GM23248 (cell line): ENCODE data around the gene FBXO9. TPM values are rescaled to one million over a fixed set of nuclear protein-coding genes. Genes with fewer than 3 reads are reported as not detected.
A peak's percentile ranks its signal among the peaks of the same experiment; 100 is the strongest.

Experiments used
- DNase-seq: peaks from one replicate; pipeline ENCODE4 v3.0.0-alpha.2; 2015
- H2AFZ ChIP-seq: fragments of 200-600 bp; sonication (generic); 2 replicates; pipeline ENCODE4 v1.6.1; 2016; ENCODE audit warnings: antibody characterized with exemption
- H3F3A ChIP-seq: fragments of 200-600 bp; sonication (generic); 2 replicates; pipeline ENCODE4 v1.6.1; 2016; ENCODE audit warnings: mild to moderate bottlenecking, antibody characterized with exemption, mixed run types; ENCODE audit not compliant: insufficient read depth
- H3K27ac ChIP-seq: fragments of 200-600 bp; sonication (generic); 2 replicates; pipeline ENCODE4 v1.5.1; 2016; ENCODE audit warnings: mild to moderate bottlenecking
- H3K27me3 ChIP-seq: fragments of 200-600 bp; sonication (generic); replicated peaks from 2 replicates; pipeline ENCODE4 v1.6.1; 2016; ENCODE audit warnings: mild to moderate bottlenecking; ENCODE audit not compliant: insufficient read depth
- H3K36me3 ChIP-seq: fragments of 200-600 bp; sonication (generic); 2 replicates; pipeline ENCODE4 v1.6.1; 2016; ENCODE audit warnings: low read depth, mild to moderate bottlenecking
- H3K4me1 ChIP-seq: fragments of 200-600 bp; sonication (generic); 2 replicates; pipeline ENCODE4 v1.6.1; 2016; ENCODE audit warnings: mild to moderate bottlenecking; ENCODE audit not compliant: insufficient read depth
- H3K4me2 ChIP-seq: fragments of 200-600 bp; sonication (generic); one replicate; pipeline ENCODE4 v1.6.1; 2016; ENCODE audit warnings: mild to moderate bottlenecking; ENCODE audit not compliant: unreplicated experiment
- H3K4me3 ChIP-seq: fragments of 200-600 bp; sonication (generic); 2 replicates; pipeline ENCODE4 v1.5.1; 2016; ENCODE audit warnings: mild to moderate bottlenecking
- H3K79me2 ChIP-seq: fragments of 200-600 bp; sonication (generic); 2 replicates; pipeline ENCODE4 v1.6.1; 2016; ENCODE audit warnings: mild to moderate bottlenecking; ENCODE audit not compliant: insufficient read depth
- H3K9ac ChIP-seq: fragments of 200-600 bp; sonication (generic); 2 replicates; pipeline ENCODE4 v1.6.1; 2016; ENCODE audit warnings: mild to moderate bottlenecking
- H3K9me2 ChIP-seq: fragments of 200-600 bp; sonication (generic); 2 replicates; pipeline ENCODE4 v1.6.1; 2016; ENCODE audit warnings: mixed run types, mild to moderate bottlenecking, moderate library complexity; ENCODE audit not compliant: insufficient read depth
- H3K9me3 ChIP-seq: fragments of 200-600 bp; sonication (generic); one replicate; pipeline ENCODE4 v1.6.1; 2017; ENCODE audit warnings: low read depth
- H4K20me1 ChIP-seq: fragments of 200-600 bp; sonication (generic); 2 replicates; pipeline ENCODE4 v1.6.0; 2016; ENCODE audit not compliant: insufficient read depth
- EZH2 ChIP-seq: fragments of 200-600 bp; sonication (generic); IDR thresholded peaks from 2 replicates; pipeline ENCODE4 v1.6.1; 2018; ENCODE audit warnings: antibody characterized with exemption, mild to moderate bottlenecking; ENCODE audit not compliant: insufficient read depth, poor library complexity, severe bottlenecking
- EZH2phosphoT487 ChIP-seq: fragments of 200-600 bp; sonication (generic); IDR thresholded peaks from 2 replicates; pipeline ENCODE4 v1.6.1; 2018; ENCODE audit warnings: antibody characterized with exemption, moderate library complexity, mild to moderate bottlenecking, low read depth; ENCODE audit not compliant: insufficient read depth
- WGBS, 2 experiments: methylation state at CpG; one replicate each; pipeline ENCODE4 v1.1.6; 2015 to 2017; ENCODE audit warnings: low lambda C conversion rate in 2 of 2, low coverage in 1 of 2; ENCODE audit errors: missing lambda C conversion rate in 2 of 2; 5-methylcytosine and 5-hydroxymethylcytosine counted together
- in situ Hi-C: fragments of 300-500 bp; cut with MboI; formaldehyde crosslinking; loops from 2 replicates; pipeline ENCODE4 v1.15.0; 2020
- polyA plus RNA-seq: library from polyadenylated mRNA; unstranded; fragments of >200 nt; fragmentation: Nextera tagmentation; extraction: Ambion mirVana; gene quantifications from 2 replicates; pipeline ENCODE4 v1.2.1, GENCODE V29; 2016
- total RNA-seq: library from RNA; depleted of rRNA; stranded (reverse); fragments of >200 nt; shearing (Covaris generic); gene quantifications from 2 replicates; pipeline ENCODE4 v1.2.3, GENCODE V29; 2014

FBXO9 gene
- total and polyA plus RNA-seq, 2 experiments from 2014 or later, result 56.5 to 59.6 TPM

GRCh38 chr6:53090576-53090975, 25.4 kb downstream of the FBXO9 start:
- Histone ChIP-seq H3K9ac (no peak overlapping the region), H3K79me2 (peaks cover 6% of the 10 kb centered on the region; the same call in 1 of the 2 replicates), H3K27ac (peak overlapping the region; percentile 31; the same call in 1 of the 2 replicates), H3K4me3 (no peak overlapping the region), H3K36me3 (peaks cover 56% of the 10 kb centered on the region), H3K9me2 (no peaks in the 10 kb centered on the region), H3K4me2 (no peak overlapping the region), H2AFZ (no peak overlapping the region), H3F3A (peaks cover 14% of the 10 kb centered on the region; the same call in 1 of the 2 replicates), H3K27me3 (no peaks in the 10 kb centered on the region), H3K4me1 (peaks cover 13% of the 10 kb centered on the region), H4K20me1 (no peaks in the 10 kb centered on the region), H3K9me3 (no peaks in the 10 kb centered on the region)
- WGBS, 2 experiments, result 44 to 65% methylated on average over 2 of the region's 2 CpGs
- DNase-seq, result peak; percentile 81
- in situ Hi-C loops, result no loop called here
- TF ChIP-seq EZH2 (no peak), EZH2phosphoT487 (no peak)

GRCh38 chr6:53095270-53095669, 30.1 kb downstream of the FBXO9 start:
- no peak overlapping the region for H2AFZ ChIP-seq
- H3K9me3 ChIP-seq, result no peaks in the 10 kb centered on the region
- 95 to 97% methylated on average over 3 of the region's 3 CpGs for WGBS, 2 experiments
- H3K27me3 ChIP-seq, result no peaks in the 10 kb centered on the region
- H3K4me1 ChIP-seq, result peaks cover 25% of the 10 kb centered on the region
- no peak for DNase-seq
- H3K4me2 ChIP-seq, result no peak overlapping the region
- H3K9me2 ChIP-seq, result no peaks in the 10 kb centered on the region
- TF ChIP-seq EZH2 (no peak), EZH2phosphoT487 (no peak)
- in situ Hi-C loops, result no loop called here
- no peak overlapping the region for H3K9ac ChIP-seq
- H3K4me3 ChIP-seq, result no peak overlapping the region
- H4K20me1 ChIP-seq, result no peaks in the 10 kb centered on the region
- H3K79me2 ChIP-seq, result peaks cover 6% of the 10 kb centered on the region; the same call in 1 of the 2 replicates
- H3F3A ChIP-seq, result peaks cover 25% of the 10 kb centered on the region; the same call in 1 of the 2 replicates
- no peak overlapping the region for H3K27ac ChIP-seq
- H3K36me3 ChIP-seq, result peaks cover 71% of the 10 kb centered on the region

GRCh38 chr6:53095716-53096115, 30.5 kb downstream of the FBXO9 start:
- H3K9me3 ChIP-seq, result no peaks in the 10 kb centered on the region
- H4K20me1 ChIP-seq, result no peaks in the 10 kb centered on the region
- H2AFZ ChIP-seq, result no peak overlapping the region
- TF ChIP-seq EZH2, result no peak
- TF ChIP-seq EZH2phosphoT487, result no peak
- WGBS, 2 experiments, result 53 to 61% methylated on average over 1 of the region's 1 CpG
- H3K9ac ChIP-seq, result no peak overlapping the region
- in situ Hi-C loops, result no loop called here
- H3K9me2 ChIP-seq, result no peaks in the 10 kb centered on the region
- H3K79me2 ChIP-seq, result peaks cover 6% of the 10 kb centered on the region; the same call in 1 of the 2 replicates
- H3F3A ChIP-seq, result peaks cover 25% of the 10 kb centered on the region; the same call in 1 of the 2 replicates
- H3K36me3 ChIP-seq, result peaks cover 76% of the 10 kb centered on the region
- peak overlapping the region; percentile 65 for H3K27ac ChIP-seq
- no peak overlapping the region for H3K4me3 ChIP-seq
- peaks cover 29% of the 10 kb centered on the region for H3K4me1 ChIP-seq
- H3K4me2 ChIP-seq, result no peak overlapping the region
- DNase-seq, result peak; percentile 72
- no peaks in the 10 kb centered on the region for H3K27me3 ChIP-seq

GRCh38 chr6:53100561-53100960, 35.4 kb downstream of the FBXO9 start:
- WGBS, 2 experiments, result 9 to 16% methylated on average over 2 of the region's 2 CpGs
- Histone ChIP-seq H3K9ac (no peak overlapping the region), H3K79me2 (no peaks in the 10 kb centered on the region), H3K9me3 (no peaks in the 10 kb centered on the region), H3F3A (0 out of 2 replicates have a peak, but pooled peaks cover 11% of the 10 kb centered on the region), H2AFZ (no peak overlapping the region), H3K4me2 (no peak overlapping the region), H3K4me3 (no peak overlapping the region), H3K4me1 (peaks cover 20% of the 10 kb centered on the region), H3K27ac (no peak overlapping the region), H3K9me2 (no peaks in the 10 kb centered on the region), H4K20me1 (no peaks in the 10 kb centered on the region), H3K36me3 (peaks cover 58% of the 10 kb centered on the region), H3K27me3 (no peaks in the 10 kb centered on the region)
- DNase-seq, result no peak
- TF ChIP-seq EZH2phosphoT487 (no peak), EZH2 (no peak)
- in situ Hi-C loops, result no loop called here
